Testis (tissue), 2 donors: Measurements from ENCODE around the gene N4BP2L1.

Experiments used
- POLR2A ChIP-seq: fragments of 450-650 bp; IDR thresholded peaks from one replicate; pipeline ENCODE4 v1.6.1; 2017; ENCODE audit warnings: antibody characterized with exemption, mild to moderate bottlenecking, moderate library complexity
- TF ChIP-seq, protein P1 (sequence below), 3 experiments: fragments of 450-650 bp in 2 of 3; fragments of 200-600 bp in 1 of 3; sonication (generic) in 1 of 3; IDR thresholded peaks; one replicate each; pipeline ENCODE4 v1.5.1; 2016 to 2019; ENCODE audit warnings: antibody characterized with exemption in 3 of 3, mild to moderate bottlenecking in 2 of 3, moderate library complexity in 1 of 3

DNA sequence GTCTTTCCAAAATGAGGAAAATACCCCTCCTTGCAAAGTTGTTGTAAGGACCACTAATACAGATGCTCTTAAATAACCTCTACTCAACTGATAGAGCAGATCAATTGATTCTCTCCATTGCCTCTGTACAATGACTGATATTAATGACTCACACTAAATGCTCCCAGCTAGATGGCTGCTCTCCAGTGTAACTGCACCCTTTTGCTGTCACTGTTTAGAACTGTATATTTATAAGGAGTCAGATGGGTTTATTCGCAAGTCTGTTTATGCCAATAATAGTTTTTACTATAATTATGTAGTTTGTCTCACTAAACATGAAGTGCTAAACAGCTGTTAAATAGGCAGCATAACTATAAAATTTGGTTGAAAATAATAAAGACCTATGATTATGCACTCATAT is 21.0 kb upstream of the N4BP2L1 start:
- no peak for TF ChIP-seq POLR2A
- TF ChIP-seq, protein P1, sequence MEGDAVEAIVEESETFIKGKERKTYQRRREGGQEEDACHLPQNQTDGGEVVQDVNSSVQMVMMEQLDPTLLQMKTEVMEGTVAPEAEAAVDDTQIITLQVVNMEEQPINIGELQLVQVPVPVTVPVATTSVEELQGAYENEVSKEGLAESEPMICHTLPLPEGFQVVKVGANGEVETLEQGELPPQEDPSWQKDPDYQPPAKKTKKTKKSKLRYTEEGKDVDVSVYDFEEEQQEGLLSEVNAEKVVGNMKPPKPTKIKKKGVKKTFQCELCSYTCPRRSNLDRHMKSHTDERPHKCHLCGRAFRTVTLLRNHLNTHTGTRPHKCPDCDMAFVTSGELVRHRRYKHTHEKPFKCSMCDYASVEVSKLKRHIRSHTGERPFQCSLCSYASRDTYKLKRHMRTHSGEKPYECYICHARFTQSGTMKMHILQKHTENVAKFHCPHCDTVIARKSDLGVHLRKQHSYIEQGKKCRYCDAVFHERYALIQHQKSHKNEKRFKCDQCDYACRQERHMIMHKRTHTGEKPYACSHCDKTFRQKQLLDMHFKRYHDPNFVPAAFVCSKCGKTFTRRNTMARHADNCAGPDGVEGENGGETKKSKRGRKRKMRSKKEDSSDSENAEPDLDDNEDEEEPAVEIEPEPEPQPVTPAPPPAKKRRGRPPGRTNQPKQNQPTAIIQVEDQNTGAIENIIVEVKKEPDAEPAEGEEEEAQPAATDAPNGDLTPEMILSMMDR (IDR thresholded peaks at IDR 0.05) = no peak
